IPS DF 4.7 (cell line): ENCODE measurements around the gene VSTM2B.
"Not testable (repeated sequence)": the region's sequence is repeated elsewhere in the genome, so short reads cannot be mapped to it uniquely, and the experiment has no call there.

Experiments used
- DNase-seq: peaks from one replicate; pipeline ENCODE4 v3.0.0-alpha.2; 2013; ENCODE audit warnings: low spot score; ENCODE audit errors: extremely low read depth

The VSTM2B gene

GRCh38 chr19:29544656-29545360, 19.0 kb downstream of the VSTM2B start:
- DNase-seq, result no peak

GRCh38 chr19:29545447-29545846, 19.7 kb downstream of the VSTM2B start:
- DNase-seq, result not testable (repeated sequence)

- no peak for DNase-seq
These were observed 20.2 kb downstream of the VSTM2B start for GRCh38 chr19:29545866-29546582.

GRCh38 chr19:29546583-29547190, 20.9 kb downstream of the VSTM2B start:
- no peak for DNase-seq

DNA sequence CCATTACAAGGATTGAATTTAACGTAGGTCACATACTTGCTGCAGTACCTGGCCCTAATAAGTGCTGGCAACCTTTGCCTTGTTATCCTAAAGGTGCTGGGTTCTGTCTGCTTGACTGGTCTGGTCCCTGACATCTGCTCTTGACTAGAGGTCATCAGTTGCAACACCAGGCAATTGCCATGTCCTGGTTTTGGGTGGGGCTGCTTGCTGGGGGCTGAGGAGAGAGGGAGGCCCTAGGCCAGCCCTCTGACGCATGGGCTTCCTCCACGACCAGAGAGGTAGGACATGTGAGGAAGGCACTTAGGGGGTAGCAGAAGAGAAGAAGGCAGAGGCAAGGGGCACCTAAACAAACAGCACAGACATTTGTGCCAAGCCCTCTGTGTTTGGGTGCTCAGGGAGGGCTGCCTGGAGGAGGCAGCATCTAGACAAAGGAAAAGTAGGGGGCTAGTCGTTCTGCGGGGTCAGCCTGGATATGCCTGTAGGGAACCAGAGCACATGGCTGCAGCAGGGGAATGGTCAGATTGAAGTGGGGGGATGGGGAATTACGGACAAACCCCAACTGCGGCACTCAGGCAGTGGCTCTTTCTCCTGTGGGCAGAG, 21.7 kb downstream of the VSTM2B start:
- DNase-seq, result no peak

- DNase-seq, result no peak
These were observed 22.2 kb downstream of the VSTM2B start for GRCh38 chr19:29547981-29548380.

DNA sequence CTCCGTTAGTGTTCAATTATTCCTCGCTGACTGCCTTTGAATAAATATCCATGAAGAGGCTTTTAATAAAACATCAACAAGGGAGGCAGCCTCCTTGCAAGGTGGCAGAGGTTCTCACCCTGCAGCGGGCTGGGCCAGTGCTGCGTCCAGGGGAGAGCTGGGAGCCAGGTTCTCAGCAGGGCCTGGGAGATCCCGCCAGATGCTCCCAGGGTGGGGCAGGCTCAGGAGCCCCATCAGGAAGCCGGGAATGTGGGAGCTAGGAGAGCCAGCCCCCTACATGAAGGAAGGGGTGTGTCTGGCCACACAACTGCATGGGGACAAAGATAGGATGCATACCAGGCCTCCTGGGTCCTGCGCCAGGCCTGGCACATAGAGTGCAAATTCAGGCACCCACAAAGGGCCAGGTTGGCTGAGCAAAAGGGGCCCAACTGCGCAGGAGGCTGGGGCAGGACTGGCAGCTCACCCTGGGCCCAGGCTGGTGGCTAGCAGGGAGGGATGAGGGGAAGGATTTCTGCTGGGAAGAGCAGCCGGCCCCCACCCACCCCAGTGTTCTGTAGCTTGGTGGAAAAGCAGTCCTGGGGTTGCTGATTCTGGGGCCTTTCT, 22.8 kb downstream of the VSTM2B start:
- DNase-seq, result no peak

GRCh38 chr19:29549105-29550070, 23.6 kb downstream of the VSTM2B start:
- DNase-seq, result no peak

DNA sequence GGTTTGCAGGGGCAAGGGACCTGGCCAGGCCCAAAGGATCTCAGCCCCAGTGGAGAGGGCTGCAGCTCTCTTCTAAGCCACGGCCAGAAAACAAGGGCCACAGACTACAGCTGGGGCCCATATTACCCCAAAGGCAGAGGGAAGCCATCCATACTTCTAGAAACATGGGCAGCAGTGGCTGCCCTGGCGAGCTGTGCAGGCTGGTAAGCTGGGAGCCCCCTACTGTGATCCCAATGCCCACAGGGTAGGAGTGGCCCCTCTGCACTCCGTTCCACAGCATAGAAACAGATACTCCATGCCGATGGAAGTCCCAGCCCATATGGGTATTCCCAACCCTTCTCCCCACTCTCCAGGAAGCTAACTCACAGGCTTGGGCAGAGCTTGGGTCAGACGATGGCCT, 25.1 kb downstream of the VSTM2B start:
- DNase-seq, result no peak

- no peak for DNase-seq
These were observed 26.0 kb downstream of the VSTM2B start for GRCh38 chr19:29551774-29552173.

DNA sequence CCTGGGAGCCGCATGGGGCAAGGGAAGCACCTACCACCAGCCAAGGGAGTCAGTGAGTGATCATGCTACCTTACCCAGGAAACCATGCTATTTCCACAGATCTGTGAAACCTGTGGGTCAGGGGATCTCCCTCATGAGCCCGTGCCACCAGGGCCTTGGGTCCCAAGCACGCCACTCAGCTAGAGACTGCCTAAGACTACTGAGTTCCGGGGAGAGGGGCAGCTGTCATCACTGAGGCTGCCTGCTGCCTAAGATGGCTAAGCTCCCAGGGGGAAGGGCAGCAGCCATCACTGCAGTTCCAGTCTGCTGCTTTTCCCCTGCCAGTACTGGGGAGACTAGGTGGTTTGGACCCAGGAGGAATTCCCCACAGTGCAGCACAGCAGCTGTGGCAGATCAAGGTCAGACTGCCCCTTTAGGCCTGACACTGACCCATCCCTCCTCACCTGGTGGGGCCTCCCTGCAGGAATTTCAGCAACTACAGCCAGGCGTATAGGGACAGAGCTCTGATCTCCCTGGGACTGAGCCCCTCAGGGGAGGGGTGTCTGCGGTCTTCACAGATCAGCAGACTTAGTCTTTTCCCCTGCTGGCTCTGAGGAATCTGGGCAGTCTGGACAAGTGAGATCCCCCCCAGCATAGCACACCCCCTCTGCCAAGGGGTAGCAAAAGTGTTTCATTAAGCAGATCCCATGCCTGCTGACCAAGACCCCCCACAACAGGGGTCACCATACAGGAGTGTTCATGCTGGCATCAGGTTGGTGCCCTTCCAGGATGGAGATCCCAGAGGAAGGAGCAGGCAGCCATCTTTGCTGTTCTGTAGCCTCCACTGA, 26.9 kb downstream of the VSTM2B start:
- no peak for DNase-seq

GRCh38 chr19:29554149-29554548, 28.4 kb downstream of the VSTM2B start:
- no peak for DNase-seq

DNA sequence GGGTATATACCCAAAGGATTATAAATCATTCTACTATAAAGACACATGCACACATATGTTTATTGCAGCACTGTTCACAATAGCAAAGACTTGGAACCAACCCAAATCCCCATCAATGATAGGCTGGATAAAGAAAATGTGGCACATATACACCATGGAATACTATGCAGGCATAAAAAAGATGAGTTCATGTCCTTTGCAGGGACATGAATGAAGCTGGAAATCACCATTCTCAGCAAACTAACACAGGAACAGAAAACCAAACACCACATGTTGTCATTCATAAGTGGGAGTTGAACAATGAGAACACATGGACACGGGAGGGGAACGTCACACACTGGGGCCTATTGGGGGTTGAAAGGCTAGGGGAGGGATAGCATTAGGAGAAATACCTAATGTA, 33.3 kb downstream of the VSTM2B start:
- not testable (repeated sequence) for DNase-seq

GRCh38 chr19:29559743-29560142, 33.9 kb downstream of the VSTM2B start:
- DNase-seq, result no peak

GRCh38 chr19:29560313-29561075, 34.7 kb downstream of the VSTM2B start:
- no peak for DNase-seq

DNA sequence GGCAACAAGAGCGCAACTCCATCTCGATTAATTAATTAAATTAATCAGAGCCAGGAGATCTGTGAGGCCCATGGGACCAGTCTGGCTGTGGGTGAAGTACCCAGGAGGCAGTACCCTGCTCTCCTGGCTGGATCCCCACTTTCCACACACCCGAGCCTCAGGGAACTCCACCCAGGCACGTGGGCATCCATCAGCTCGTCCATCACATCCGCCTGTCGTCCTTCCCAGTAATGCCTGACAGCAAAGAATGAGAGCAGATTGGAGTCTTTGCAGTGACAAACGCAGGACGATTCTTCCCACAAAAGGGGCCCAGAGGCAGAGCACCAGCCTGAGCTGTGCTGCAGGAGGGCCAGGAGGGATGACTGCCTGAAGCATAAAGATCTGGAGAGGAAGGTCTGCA, 35.8 kb downstream of the VSTM2B start:
- DNase-seq, result no peak

DNA sequence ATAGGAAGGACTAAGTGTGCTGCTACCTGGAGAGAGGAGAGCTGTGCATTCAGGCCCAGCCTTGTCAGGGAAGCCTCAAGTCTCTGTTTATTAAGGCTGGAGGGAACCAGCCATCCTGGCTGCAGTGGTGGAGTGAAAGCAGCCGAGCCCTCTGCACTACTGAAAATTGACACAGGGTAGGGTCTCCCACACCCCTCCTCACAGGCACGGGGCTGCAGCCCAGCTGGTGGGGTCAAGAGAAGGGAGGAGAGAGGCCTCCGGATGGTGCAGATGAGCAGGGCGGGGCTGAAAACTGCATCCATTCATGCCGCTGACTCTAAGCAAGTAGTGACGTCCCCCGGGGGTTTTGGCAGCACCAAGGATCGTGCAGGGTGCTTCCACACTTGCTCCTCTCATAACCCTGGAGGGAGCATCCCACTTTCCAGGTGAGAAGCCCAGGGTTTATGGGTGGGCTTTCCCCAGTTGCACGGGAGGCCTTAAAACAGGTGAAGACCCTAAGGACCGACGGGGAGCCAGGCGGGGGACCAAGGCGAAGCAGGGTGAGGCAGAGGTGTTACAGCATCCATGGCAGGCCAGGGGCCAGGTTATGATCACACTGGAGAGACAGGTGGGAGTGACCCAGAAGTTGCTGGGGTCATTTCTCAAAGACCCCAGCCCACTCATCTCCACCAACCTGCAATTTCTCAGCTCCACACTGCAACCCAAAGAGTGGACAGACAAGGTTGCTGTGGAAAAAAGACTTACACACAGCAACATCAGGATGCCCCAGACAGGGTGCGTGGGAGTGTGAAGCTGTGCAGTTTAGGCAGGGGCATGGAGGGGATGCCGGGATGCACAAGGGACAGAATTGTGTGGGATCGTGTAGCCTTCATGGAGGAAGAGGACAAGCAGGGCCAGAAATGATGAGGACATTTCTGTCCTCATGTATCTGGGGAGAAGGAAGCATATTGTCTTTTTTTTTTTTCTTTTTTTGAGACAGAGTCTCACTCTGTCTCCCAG, 36.8 kb downstream of the VSTM2B start:
- DNase-seq, result no peak
